Measurements from ENCODE around the gene PHYKPL.

The PHYKPL gene

DNA sequence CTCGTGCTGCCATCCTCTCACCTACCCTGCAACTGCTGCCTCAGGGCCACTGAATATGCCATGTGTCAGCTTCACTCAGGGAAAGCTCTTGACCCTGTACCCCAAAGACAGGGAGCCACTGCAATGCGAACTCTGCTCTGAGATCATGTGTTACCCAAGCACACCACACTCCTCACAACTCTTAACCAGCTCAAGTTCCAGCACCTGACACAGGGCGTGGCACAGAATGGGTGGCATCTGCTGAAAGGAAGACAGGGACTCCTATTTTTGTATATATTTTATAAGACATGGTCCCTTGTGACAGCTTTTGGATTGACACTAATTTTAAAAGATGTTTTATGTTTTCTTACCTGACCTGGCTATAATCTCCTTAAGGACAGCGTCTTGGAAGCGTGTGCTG lies 10.7 kb downstream of the PHYKPL start:
- no peak for DNase-seq

GRCh38 chr5:178221282-178221681 lies 11.3 kb downstream of the PHYKPL start:
- peak; percentile 69 for DNase-seq

DNA sequence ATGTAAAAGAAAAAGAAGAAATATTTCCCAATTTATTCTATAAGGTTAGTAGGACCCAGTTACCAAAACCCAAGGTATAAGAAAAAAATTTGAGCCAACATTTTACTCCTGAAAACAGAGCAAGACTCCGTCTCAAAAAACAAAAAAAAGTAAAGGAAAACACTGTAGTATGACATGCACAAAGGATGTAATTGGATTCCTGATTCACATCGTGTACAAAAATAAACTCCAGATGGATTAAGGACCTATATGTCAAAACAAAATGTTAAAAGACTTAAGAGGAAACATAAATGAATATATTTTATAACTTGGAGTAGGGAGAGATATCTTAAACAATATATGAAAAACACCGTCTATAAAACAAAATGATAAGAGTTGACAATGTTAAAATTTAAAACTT lies 13.8 kb downstream of the PHYKPL start:
- DNase-seq: no peak

- no peak for DNase-seq
Observed at GRCh38 chr5:178218237-178218776, 14.3 kb downstream of the PHYKPL start.

DNA sequence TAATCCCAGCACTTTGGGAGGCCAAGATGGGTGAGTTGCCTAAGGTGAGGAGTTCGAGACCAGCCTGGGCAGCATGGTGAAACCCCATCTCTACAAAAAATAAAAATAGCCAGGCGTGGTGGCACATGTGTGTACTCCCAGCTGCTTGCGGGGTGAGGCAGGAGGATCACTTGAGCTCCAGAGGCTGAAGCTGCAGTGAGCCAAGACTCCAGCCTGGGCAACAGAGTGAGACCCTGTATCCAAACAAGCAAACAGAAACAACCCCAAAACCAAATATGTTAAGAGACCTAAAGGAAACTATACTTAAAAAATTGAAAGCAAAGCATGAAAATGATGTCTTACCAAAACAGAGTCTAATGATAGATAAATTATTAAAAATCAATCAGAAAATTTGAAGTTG lies 15.8 kb downstream of the PHYKPL start:
- DNase-seq: no peak

DNA sequence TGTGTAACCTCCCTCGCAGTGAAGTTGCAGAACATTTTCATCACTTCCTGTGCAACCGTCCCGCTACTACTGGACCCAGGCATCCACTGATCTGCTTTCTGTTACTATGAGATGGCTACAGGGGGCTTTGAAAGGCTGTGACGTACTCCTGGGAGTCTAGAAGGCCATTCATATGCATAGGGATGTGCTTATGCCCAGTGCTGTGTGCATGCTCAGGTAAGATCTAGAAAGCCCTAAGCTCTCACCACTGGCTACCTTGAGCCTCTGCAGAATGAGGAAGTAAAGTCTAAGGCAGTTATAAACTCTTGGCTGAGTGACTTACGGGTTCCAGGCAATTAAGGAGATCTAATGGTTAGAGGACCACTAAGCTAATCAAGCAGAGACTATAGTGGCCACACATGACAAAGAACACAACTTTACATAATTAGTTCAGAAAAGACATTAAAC lies 16.5 kb downstream of the PHYKPL start:
- DNase-seq: no peak

DNA sequence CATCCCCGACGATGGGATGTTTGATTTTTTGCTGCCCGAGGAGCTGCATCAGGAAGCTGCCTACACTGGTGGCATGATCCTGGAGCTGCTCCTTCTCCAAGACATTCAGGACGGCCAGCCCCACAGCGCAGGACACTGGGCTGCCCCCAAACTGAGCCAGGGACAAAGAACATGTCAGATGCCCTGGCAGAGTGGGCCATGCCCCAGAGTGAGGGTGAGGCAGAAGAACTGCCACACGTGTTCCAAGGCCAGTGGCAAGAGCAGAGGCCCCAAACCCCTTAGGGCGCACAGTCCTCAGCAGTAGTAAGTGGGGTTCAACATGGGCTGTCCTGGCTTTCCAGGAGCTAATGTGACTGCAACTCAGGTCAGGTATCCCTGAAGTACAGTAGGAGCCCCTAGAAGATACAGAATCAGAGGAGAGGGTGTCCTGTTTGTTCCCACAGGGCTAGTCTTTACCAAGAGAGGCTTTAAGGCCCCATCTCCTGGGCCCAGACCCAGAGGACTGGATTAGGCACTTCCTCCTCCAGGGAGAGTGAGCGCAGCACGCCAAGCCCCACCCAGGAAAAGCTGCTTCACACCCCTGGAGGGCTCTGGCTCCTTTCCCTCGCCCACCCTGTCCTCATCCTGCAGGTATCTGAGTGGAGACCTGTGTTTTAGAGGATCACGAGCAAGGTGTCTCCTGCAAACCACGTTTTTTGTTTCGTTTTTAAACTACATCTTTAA lies 17.2 kb downstream of the PHYKPL start:
- DNase-seq: no peak

DNA sequence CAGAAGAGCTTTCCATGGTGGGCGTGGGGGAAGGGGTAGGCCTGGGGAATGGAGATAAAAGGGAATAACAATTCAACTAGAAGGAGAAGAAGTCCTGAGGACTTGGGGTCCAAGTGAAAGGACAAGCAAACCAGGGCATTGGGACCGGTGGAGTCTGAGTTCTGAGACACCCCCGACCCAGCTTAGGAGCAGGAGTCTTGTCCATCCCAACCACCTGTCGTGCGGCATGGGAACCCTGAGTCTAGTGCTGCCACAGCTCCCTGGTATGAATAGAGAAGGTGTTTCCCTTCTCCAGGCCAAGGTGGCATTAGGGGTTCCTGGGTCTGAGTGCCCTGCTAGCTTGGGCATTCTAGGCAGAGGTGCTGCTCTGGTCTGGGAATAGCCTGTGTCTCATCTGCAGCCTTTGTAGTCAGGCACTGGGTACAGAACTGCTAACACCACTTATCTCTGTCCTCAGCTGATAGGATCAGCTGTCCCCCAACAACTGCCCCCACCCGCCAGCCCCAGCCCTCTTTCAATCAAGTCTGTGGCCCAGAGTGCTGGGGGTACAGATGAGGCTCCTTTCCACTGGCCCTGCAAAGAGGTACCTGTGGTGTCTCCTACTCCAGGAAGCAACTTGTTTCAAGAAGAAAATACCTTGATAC lies 18.3 kb downstream of the PHYKPL start:
- no peak for DNase-seq

- no peak for DNase-seq
Observed at GRCh38 chr5:178213748-178214151, 18.9 kb downstream of the PHYKPL start.

DNA sequence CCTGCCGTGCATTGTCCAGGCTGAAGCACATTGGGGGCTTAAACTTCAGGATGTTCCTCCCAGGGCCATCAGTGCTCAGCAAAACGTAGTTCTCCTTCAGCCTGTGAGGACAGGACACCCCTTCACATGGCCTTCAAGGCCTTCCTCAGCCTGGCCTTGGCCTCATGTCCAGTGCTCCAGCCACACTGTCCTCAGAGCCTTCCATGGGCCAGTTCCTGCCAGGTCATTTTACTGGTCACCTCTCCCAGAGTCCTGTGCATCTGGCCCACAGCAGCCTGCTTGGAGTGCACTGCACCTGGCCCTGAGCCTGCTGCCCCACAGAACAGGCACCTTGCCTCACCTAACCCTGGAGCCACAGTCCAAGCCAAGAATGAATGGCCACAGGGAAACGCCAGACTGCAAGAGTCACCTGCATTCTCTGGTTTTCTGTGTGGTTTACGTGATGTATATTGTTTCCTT lies 19.6 kb downstream of the PHYKPL start:
- DNase-seq: no peak

DNA sequence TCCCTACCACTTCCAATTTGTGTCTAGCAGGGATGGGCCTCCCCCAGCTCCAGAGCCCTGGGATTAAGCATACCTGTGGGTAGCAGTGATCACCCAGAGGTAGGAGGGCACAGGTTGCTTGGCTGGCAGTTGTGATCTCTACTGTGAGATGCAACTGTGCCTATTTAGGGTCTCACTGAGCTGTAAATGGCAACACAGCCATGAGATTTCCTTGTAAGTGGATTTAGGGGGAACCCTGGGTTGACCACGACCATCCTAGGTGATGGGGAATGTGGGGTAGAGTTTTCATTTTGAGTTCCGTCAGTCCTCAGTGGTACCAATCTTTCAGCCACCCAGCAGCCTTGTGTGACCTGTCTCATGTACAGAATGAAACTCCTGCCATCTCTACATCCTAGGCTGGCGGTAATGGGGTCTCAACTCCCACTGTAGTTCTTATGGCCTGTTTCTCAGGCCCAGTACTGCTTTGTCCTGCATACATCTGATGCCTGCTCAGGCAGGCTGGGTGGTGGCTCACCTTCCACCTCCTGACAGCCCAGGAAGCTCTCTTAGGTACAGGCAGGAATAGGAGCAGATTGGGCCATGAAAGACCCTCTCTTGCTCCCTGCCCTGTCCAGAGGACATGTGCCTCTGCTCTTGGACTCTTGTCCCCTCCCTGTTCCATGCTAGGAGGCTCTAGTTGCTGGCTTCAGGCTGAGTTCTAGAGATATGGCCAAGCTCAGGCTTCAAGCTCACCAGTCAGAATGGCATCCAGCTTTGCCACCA lies 20.2 kb downstream of the PHYKPL start:
- DNase-seq: no peak

- no peak for DNase-seq
Observed at GRCh38 chr5:178211095-178212048, 21.2 kb downstream of the PHYKPL start.

GRCh38 chr5:178210686-178211085 lies 21.9 kb downstream of the PHYKPL start:
- no peak for DNase-seq

GRCh38 chr5:178210073-178210535 lies 22.5 kb downstream of the PHYKPL start:
- DNase-seq: no peak

DNA sequence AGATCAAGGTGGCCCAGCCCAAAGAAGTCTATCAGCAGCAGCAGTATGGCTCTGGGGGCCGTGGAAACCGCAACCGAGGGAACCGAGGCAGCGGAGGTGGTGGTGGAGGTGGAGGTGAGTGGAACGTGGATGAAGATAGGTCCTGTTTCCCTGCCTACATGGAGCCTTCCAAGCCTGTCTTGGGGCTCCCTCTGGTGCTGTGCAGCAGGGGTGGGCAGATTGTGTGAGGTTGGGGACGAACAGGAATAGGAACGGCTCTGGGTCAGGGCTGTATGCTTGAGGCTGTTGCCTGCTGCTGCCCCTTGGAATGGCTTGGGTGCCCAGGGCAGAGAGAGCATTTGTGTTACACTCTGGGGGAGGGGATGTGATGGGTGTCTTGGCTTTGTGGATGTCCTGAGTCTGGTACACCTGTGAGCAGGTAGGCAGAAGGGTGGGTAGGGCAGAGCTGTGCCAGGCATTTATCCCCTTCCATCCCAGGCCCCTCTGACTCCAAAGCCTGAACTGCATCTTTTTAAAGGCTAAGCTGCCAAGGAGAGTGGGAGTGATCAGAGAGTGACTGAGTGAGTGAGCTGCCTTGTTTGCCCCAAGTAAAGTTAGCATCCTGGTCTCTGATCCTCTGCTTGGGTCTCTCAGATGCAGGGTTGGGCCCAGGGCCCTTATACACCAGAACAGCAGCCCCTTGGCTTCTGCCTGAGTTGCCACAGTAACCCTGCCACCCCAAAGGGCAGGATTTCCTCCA lies 23.1 kb downstream of the PHYKPL start:
- DNase-seq: no peak

GRCh38 chr5:178208540-178209227 lies 23.9 kb downstream of the PHYKPL start:
- no peak for DNase-seq

DNA sequence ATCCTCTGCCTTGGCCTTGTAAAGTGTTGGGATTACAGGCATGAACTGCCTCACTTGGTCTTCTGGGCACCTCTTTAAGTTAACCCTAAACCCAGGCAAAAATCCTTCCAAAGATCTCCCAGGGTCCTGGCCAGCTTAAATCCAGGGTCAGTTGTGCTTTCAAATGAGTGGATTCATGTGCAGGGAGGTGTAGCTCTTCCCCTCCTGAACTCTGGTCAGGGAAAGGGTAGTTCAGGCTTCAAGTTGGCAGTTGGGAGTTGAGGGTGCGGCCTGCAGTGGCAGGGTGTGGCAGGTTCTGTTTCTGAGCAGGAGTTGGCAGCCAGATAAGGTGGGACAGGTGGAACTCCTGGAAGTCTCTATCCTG lies 24.7 kb downstream of the PHYKPL start:
- no peak for DNase-seq

- DNase-seq: no peak
Observed at GRCh38 chr5:178207183-178207916, 25.3 kb downstream of the PHYKPL start.

DNA sequence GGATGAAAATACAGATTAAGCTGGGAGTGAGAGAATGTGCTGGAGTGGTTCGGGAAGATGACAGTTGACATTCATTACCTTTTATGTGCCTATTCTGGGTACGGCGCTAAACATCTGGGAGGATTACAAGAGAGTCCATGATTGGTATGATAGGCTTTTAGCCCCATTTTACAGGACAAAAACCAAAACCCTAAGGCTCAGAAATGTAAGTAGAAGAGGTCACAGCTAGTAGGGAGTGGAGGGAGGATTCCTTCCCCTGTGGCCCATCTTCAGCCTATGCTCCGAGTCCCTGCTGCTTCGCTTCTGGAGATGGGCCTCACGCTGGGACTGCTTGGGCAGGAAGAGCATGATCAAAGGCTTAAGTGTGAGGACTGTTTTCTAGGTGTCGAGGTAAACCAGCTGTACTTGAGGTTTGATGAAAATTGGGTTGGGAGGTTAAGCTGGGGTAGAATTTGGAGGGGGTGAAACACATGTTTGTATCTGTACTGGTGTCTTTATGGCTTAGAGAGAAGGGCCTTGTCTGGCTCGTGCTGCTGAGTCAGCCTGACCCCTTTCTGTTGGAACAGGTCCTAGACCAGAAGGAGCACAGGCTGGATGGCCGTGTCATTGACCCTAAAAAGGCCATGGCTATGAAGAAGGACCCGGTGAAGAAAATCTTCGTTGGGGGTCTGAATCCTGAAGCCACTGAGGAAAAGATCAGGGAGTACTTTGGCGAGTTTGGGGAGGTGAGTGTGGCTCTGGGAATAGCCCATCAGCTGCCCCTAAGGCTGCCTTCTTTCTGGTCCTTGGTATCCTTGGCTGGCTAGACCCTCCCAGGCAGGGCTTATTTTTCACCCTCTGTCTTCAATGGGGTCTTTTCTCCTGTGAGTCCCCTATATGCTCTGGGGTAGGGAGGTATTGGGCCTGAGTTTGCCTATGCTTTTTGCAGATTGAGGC lies 26.2 kb downstream of the PHYKPL start:
- DNase-seq: no peak

Data from suppressor macrophage treated with lipopolysaccharide for 4 hours (primary cell).